Right lobe of liver (tissue), 4 donors: Measurements from ENCODE around the gene LPCAT1.

Experiments used
- CTCF ChIP-seq, 4 donors: fragments of 200-600 bp in 3 of 4; fragments of 450-650 bp in 1 of 4; IDR thresholded peaks; one replicate each; pipeline versions ENCODE4 v1.5.1 to v1.8.0; 2016 to 2022; ENCODE audit warnings: antibody characterized with exemption in 4 of 4, mild to moderate bottlenecking in 2 of 4
- POLR2A ChIP-seq: fragments of 450-650 bp; IDR thresholded peaks from one replicate; pipeline ENCODE4 v1.6.1; 2017; ENCODE audit warnings: antibody characterized with exemption, mild to moderate bottlenecking
- donor health status: DM: no; HTN: no; CAD: no.
- donor health status: DM: no; HTN: no; CAD: no.
- donor health status: DM: no; HTN: yes; CAD: no.

- TF ChIP-seq CTCF (IDR thresholded peaks at IDR 0.05) = no peak
- TF ChIP-seq POLR2A = no peak
Measured at GRCh38 chr5:1463326-1464095, 60.2 kb downstream of the LPCAT1 start.
